Left hindlimb (tissue), 1 donor: ENCODE data around the gene PELI1.
"Not testable (repeated sequence)": the region's sequence is repeated elsewhere in the genome, so short reads cannot be mapped to it uniquely, and the experiment has no call there.

Source experiments
- DNase-seq: peaks from one replicate; pipeline ENCODE4 v3.0.0-alpha.2; 2018

Gene PELI1

GRCh38 chr2:64120008-64120407 lies 24.2 kb downstream of the PELI1 start:
- no peak for DNase-seq

DNA sequence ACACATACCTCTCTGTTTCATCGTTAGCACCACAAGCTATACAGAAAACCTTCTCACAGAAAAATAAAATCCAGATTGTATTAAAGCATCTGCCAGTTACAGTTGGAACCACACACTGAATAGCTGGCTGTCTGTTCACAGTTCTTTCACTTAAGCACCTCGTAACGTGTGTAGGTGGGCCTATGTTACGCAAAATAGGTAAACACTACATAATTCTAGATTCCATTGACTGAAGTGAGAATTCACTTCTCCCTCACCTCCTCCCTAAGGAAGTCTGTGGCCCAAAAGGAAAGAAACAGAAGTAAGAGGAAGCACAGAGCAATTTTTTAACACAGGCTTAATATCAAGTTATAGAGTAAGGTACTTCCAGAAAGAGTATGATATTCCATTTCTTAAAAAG lies 24.9 kb downstream of the PELI1 start:
- DNase-seq = no peak

DNA sequence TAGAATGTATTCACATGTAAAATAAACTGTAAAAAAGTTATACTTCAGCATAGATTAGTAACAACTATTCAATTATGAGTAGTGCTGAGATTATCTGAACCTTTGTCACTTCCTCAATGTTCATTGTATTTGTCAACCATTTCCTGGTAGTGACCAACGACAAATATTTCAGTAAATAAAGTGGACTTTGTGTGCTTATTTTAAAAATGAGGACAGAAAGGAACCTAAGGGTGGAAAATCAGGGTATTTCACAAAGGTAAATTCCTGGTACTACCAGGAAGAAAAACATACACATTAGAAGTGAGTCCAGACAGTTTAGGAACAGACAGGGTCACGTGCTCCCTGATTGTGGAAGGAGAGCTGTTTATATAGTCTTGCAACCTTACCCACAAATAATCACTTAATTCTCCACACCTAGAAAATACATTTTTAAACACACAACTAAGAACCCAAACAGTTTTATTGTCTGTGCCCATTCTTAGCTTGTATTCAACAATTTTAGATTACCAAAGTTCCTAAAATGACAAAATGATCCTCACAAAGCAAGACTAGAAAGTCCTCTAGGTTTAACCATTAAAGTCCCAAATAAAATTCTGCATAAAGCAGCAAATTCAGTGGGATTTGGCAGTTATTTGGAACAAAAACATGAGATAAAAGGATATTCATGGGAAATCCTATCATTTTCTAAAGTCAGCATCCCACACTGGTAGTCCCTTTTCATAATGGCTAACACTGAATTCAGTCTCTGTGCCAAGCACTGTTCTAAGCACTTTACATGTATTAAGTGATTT lies 28.2 kb downstream of the PELI1 start:
- no peak for DNase-seq

DNA sequence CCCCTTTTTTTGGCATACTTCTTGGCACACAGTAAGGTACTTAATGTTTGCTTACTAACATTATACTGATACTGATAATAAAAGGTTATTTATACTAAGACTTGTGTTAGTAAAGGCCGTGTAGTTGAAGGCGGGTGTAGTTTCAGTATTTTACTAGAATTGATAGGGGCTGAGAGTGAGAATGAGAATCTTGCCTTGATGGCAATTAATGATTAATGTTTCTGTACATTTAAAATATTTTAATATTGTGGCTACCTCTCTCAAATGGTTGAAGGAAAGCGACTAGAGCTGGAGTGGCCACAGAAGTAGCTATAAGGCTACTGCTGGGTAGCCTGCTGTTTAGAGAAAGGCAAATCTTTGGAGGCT lies 29.3 kb downstream of the PELI1 start:
- DNase-seq = no peak

GRCh38 chr2:64114063-64114911 lies 29.9 kb downstream of the PELI1 start:
- DNase-seq = no peak

DNA sequence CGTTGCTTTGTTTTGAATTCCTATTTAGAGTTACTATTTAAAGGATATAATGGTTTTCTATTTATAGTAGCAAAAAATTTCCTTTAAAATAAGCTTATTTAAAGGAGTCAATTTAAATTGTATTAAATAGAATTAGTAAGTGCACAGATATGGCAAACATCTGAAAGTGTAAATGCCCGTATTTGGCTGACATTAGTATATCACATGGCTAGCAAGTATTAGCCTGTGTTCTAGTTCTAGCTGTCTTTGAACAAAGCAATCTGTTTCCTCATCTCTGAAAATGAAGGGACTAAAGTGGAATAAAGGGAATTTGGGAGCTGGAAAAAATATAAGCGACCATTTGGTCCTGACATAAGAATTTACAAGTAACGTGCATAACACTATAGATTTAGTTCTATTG lies 32.2 kb downstream of the PELI1 start:
- no peak for DNase-seq

GRCh38 chr2:64111426-64111825 lies 32.8 kb downstream of the PELI1 start:
- DNase-seq = no peak

DNA sequence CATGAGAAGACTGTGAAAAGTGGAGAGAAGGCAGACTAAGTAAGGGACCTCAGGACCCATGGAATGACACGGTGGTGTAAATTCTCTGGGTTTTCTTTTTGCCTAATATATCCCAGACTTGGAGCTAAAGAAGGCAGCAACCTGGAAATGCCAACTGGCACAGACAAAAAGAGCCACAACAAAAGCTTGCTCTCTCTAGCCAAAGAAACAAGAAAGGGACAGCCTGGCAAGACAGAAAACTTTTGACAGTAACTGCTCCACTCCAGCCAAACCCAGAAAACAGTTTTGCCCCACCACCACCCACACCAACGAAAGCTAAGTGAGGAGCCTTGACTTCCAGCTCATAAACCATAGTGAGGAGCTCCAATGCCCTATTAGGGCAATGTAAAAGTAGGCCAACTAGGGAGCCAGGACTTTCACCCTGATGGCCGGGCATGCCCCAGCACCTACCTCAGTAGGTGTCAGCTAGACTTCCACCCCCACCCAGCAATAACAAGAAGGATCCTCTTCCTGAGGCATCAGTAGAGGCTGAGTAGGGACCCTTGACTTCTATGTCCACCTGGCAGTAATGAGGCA lies 35.5 kb downstream of the PELI1 start:
- DNase-seq = no peak

DNA sequence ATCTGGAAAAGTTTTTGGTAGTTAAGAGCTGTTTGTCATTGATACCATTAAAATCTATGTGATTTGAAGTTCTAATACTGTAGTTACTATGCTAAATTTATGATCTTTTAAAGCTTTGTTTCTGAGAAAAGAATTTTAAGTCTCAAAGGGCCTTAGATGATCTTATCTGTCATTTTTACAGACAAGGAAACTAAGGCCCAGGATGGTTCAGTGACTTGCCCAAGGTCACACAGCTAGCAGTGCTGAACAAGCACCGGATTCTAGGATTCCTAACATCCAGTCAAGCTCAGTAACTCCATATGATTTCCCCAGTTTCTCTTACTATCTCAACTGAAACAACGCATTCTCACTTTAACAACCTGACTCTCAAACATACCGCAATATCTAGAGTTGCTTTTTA lies 37.7 kb downstream of the PELI1 start:
- DNase-seq = no peak

DNA sequence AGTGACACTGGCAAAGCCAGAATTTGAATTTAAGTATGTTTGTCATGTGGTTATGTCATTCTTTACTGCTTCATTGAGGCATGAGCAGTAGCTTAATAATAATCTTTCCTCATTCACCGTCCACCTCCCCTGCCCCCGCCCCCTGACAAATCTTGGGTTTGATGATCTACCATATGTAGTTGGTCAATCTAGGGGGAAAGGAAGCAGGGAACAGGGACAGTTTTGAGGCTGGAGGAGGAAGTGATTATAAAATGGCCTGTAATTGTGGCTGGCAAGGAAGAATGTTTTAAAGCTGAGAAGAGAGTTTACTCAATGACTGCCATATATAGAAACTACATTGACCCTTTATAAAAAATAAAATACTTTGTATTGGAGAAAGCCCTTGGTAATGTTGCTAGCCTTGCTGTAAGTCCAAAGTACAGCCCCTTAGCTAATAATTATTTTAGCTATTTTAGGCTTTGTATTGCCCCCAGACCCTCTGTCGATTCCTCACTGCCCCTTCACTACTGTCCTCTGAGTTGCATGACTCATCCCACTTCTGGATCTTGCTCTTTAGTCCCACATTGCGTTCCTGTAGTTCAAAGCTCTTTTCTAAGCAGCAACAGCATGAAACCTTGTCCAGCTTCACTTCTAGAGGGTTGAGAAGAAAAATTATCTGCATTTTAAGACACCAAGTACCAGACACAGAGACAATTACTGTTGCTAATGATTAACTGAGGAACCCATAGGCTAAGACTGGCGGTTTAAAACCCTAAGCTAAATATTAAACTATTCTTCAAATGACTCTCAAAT lies 38.4 kb downstream of the PELI1 start:
- DNase-seq = no peak

- DNase-seq = no peak
Observed at GRCh38 chr2:64104933-64105332, 39.3 kb downstream of the PELI1 start.

GRCh38 chr2:64102736-64103135 lies 41.5 kb downstream of the PELI1 start:
- DNase-seq = not testable (repeated sequence)

DNA sequence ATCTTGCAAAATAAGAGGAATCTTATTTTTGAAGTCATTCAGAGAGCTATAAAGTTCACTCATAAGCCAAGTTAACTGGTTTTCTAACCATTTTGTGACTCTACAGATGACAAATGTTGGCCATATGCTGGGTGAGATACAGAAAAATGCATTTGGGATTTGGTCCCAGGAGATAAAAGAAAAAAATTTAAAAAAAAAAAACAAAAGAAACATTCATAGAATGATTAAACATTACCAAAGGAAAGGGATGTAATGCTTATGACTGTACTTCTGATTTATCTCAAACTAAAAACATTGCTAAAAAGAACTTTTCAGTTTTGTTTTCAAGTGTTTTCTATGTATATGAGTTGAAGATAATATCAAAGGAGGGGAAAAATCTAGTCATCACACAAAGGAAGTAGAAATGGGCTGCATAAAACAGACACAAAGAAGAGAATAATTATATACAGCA lies 43.1 kb downstream of the PELI1 start:
- no peak for DNase-seq

DNA sequence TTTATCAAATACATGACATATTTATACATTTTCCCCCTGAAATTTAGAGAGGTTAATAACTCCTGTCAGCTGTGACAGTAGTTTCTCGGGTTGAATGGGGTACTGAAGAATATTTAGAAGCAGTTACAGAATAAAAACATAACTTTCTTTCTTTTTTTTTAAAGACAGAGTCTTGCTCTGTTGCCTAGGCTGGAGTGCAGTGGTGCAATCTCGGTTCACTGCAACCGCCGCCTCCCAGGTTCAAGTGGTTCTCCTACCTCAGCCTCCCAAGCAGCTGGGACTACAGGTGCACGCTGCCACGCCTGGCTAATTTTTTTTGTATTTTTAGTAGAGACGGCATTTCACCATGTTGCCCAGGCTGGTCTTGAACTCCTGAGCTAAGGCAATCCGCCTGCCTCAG lies 43.6 kb downstream of the PELI1 start:
- not testable (repeated sequence) for DNase-seq

DNA sequence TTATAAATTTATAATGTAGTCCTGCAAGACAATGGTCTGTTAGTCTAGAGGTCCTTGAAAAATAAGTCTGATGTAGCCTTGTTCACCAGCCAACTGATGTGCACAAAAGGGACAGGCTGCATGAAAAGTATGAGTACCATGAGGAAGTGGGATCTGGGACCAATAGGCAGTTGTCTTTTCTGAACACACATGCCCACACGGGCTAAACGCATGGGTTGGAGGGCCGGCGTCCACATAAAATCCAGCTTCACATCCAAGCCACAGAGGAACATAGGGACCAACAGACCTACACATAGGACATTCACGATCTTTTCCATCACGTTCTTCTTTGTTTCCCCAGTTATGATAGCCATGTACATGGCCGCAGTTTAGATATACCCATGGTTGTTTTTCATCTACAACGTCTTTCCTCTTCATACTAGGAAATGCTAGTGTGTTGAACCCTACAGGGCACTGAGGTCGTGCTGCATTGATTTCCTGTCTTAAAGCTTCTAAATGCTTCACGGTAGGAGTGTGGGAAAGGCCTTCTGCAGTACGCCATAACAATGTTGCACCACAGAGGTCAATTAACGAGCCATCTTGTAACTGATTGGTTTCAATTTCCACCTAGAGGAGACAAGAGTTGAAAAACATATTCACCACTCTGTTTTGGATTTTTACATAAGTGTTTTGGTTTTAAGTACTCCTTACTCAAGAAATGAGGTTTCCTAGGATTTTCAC lies 49.4 kb downstream of the PELI1 start:
- DNase-seq = no peak

DNA sequence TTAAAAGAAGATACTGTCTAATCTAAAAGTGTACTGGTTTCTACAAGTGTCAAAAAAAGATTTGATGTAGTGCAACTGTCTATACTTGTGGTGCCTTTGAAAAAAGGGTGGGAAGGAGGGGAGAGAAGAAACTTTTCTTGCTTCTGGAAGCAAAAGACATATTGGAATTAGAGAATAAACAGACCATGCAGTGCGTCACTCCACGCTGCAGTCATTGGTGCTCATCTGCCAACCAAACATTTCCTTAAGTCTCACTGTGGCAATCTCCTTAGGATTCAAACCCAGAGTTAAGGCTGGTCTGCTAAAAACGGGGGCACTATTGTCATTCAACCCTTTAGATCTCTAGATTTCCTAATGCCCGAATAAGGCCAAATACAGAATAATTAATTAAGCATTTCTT lies 50.9 kb downstream of the PELI1 start:
- DNase-seq = no peak

GRCh38 chr2:64092502-64092901 lies 51.7 kb downstream of the PELI1 start:
- DNase-seq = no peak

DNA sequence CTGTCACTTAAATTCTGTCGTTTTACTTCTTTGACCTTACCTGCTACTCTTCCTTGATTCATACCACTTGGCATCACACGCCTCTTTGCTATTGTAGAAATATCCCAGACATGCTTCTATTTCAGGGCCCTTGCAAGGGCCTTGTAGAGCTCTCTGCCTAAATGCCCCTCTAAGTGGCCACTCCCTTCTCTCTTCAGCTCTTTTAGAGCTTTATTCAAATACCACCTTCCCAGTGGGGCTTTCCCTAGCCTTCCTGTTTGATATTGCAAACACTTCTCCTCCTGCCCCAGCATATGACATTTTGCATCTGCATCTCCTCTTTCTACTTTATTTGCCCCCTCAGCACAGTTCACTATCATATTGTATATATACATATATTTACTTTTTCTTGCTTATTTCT lies 54.0 kb downstream of the PELI1 start:
- DNase-seq = no peak

DNA sequence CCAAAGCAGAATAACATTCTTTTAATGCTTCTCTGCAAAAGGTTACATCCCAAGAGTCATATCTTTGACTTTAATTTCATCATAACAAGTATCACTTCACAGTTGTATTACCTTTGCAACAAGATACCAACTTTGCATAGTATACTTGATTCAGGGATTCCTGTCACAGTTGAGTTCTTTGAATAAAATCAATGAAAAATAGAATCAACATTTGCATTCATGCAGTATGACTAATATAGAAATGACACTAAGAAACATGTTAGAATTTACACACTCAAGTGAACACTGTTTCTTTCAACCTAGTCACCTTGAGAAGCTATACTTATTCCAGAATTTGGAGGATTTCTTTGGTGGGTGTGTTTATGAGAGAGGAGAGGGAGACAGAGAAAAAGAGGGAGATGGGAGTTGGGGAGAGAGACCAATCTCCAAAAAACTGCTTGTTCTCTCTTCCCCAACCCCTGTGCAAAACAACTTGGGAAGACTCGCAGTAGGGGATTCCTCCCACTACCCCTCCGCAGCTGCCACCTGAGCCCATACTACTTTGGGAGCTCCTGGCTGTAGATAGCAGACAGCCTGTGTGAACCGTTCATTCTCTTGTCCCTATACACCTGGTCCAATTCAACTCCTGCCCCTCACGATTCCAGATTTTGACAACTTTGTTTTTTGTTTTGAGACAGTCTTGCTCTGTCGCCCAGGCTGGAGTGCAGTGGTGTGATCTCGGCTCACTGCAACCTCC lies 57.7 kb downstream of the PELI1 start:
- DNase-seq = no peak

GRCh38 chr2:64085936-64086335 lies 58.3 kb downstream of the PELI1 start:
- DNase-seq = no peak

- DNase-seq = no peak
Observed at GRCh38 chr2:64081046-64081445, 63.2 kb downstream of the PELI1 start.

DNA sequence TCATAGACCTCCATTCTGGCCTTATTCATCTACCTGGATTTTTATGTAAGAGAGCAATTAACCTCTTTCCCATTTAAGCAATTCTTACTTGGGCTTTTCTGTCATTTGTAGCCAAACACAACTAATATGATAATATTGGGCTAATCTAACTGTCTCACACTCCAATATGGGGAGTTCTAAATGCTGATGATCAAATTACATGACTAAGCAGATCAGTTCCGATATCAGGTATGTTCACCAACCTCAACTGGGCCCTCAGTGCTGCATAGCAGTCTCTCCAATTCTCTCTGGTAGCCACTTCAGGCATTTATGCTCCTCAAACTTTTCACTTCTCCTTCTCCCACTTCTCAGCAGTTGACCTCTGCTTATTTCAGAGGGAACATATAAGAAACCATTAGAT lies 64.0 kb downstream of the PELI1 start:
- DNase-seq = no peak
